HG03457 (cell line): ENCODE results near the gene DMRT1.

ENCODE experiments used
- ATAC-seq: cut with Tn5 transposase; IDR thresholded peaks from one replicate; pipeline ENCODE4 v1.9.1; 2021; ENCODE audit warnings: moderate number of reproducible peaks; ENCODE audit not compliant: unreplicated experiment

Gene DMRT1

DNA sequence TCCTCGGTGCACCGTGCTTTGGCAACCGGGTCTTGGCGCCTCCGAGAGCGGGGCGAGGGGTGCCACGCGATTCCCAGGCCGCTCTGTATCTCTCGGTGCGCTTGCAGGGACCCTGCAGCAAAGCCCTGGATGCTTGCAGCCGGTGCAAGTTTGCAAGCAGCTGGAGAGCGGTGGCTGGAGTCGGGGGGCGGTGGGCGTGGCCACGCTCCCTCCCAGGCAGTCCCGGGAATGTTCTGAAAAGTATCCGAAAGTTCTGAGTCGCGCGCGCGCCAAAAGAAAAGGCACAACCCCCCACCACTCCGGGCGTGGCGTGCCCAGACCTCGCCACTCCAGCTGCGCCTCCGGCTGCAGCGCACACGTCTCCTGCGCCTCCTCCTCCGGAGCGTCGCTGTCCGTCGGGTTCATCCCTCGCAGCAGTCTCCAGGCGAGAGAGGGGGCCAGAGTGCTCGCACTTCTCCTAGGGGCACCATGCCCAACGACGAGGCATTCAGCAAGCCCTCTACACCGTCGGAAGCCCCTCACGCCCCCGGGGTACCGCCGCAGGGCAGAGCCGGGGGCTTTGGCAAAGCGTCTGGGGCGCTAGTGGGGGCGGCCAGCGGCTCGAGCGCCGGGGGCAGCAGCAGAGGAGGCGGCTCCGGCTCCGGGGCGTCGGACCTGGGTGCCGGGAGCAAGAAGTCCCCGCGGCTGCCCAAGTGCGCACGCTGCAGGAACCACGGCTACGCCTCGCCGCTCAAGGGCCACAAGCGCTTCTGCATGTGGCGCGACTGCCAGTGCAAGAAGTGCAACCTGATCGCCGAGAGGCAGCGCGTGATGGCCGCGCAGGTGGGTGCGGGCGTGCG is at the start of gene DMRT1:
TSS of gene DMRT1 (plus strand) at position 327 of the 839 bp plus-strand sequence. CDS start at position 469, 142 bp downstream.
- no peak for ATAC-seq

DNA sequence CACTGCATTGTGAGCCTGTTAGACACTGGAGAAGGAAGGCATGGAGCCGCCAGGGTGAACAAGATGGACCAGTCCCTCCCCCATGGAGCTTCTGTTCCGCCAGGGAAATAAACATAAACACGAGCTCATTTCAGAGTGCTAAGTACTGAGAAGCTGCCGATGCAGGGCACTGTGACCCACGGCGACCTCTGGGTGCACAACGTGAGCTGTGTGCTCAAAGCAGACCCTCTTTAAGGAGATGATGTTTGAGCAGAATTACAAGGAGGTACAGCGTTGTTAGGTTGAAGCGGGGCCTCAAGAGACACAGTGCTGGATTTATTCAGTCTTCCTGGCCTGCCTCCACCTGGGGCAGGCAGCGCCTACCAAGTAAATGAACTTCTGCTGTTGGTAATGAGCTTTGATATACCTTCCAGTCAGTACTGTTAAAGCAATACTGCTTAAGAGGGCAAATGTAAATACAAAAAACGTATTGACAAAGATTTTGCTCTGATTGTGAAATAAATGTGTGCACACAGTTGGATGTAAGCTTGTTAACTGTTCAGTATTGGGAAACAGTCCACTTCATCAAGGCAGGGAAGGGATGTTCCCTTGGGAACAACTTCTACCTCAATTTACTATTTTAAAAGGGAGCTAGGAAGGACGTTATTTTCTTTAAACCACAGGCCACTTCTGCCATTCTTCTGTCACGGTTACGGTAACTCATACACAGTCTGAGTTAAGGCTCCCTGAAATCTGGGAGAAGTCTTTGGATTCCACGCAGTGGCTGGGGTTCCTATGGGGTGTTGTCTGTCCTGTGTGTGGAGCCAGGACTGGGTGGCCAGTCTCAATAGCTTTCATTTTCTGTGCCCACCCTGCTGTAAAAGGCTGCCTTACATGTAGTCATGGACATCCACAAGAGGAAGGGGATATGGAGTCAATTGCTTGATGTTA is 48.9 kb upstream of the DMRT1 start:
- ATAC-seq: no peak

DNA sequence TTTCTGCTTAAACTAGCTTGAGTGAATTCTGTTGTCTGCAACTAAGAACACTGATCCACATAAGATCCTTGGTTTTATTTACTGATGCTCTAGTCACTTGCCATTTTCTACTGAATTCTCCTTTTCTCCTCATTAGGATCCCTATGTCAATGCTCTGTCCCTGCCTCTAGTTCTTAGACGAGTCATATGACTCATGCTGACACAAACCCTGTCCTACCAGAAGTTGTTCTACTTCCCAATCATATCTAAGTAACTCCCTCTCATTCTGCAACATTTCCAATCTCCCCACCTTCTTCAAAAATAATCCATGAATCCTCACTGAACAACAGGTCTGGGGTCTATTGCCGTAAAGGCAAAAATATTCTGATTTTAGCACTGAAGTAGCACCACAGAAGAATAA is 47.1 kb upstream of the DMRT1 start:
- no peak for ATAC-seq

DNA sequence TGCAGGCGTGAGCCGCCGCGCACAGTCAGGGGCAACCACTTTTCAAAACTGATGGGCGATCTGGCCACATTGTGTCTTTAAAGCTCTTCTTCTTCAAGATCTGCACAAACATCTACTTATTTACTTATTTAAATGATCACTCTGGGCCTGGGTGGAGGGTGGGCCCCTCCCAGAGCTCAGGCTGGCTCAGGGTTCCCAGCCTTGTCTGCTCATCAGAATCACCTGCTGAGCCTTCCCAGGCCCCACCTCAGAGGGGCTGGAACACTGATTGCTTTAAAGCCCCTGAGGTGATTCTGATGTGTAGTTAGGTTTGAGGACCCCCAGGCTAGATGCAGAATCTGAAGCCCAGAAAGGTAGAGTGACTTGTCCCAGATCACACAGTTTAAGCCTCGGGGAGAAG is 45.6 kb upstream of the DMRT1 start:
- no peak for ATAC-seq

DNA sequence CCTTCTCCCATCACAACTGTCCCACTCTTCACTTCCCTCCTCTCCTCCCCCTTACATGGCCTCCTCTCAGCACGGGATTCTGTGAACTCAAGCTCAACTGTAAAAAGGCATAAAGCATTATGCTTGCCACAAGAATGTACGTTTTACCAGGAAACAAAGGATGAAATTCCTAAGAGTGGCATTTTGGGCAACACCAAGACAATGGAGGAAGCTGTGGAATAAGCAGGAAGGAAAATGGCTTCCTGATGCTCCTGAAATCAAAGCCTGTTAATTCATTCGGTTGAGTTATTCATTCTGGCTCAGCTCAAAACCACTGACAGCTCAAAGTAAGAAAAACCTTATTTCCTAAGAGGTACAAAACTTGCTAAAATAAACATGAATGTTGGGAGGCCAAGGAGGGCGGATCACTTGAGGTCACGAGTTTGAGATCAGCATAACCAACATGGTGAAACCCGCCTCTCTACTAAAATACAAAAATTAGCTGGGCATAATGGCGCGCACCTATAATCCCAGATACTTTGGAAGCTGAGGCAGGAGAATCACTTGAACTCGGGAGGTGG is 40.8 kb upstream of the DMRT1 start:
- ATAC-seq: no peak

DNA sequence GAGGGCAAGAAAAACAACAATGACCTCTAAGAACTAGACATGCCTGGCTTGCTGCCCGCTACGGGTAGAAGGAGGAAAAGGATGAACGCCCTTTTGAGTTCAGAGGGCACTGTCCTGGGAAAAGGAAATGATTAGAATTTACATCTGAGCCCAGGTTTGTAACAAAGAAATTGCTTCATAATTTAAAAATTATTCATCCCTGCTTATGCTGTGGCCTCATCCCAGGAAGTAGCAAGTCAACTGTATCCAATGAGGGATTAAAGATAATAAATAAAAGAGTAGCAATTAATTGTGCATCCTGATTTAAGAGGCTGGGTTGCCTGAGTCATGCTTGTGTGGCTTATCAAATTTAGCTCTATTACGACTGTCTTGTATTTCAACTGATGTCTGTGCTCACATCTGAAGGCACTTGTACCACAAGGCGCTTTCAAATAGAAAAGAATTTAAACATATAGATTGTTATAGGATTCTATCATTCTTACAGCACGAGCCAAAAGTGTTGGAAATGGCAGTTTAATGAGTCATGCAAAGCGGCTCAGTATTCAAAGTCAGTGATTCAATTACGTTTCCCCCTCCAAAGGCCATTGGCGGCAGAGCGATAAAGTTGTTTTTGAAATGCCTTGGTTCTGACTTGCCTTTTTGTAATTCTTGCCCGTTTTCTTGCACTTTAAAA is 40.0 kb upstream of the DMRT1 start:
- no peak for ATAC-seq

DNA sequence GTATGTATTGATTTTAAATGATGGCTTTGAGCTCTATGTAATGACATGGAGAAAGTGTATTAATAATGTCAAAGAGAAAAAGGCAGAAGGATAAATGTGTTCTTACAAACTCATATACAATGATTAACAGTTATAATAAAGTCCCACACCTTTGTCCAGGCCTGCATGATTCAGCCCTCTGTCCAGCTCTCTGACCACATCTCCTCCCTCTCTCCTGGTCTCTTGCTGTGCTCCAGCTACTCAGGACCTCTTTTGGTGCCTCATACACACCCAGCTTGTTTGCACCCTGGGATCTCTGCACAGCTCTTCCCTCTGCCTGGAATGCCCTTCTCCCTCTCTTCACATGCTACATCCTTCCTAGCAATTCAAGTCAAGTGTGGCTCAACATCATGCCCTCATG is 37.5 kb upstream of the DMRT1 start:
- no peak for ATAC-seq

DNA sequence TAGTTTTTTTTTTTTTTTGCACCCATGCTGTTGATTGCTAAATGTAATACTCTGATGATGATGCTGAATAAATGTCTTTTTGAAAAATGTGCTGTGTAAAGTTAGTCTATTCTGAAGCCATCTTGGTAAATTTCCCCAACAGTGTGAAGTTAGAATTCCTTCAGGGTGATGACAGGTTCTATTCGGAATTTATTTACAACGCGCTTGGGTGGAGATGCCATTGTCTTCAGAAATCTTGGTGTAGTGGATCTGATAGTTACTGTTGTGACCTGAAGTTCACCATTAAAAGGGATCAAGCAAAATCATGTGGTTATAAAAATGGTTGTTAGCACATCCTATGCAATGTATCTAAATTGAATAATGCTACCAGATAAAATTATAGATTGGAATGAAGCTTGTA is 36.3 kb upstream of the DMRT1 start:
- ATAC-seq: no peak

DNA sequence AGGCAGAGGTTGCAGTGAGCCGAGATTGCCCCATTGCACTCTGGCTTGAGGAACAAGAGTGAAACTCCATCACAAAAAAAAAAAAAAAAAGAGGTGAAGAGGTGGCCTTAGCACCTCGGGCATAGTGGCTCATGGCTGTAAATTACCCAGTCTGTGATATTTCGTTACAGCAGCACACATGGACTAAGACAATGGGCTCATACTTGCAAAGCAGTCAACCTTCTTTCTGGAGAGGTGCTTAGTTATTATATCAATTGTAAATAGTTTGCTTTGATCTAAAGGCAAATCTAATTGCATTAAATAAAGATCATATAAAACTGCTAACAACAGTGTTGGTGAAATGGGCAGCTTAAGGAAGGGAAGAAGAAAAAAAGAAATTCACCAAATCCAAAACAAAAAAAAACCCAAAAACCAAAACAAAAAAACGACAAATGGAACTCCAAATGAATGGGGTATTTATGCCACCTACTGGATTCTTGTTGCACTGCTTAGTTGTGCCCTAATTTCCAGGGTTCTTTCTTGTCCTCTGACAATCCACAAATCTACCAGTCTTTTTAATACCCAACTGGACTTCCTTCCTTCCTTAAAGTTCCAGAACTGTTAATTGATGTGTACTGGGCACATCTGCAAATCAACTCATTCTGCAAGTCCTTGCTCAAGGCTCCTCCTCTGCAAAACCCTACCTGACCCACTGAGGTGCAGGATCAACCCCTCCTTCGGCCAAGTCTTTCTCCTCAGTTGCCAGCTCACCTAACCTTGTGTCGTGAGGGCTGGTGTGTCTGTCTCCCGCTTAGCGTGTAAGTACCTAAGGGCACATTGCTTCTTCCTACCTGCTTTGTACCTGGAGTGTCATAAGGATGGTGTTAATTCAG is 35.0 kb upstream of the DMRT1 start:
- no peak for ATAC-seq

DNA sequence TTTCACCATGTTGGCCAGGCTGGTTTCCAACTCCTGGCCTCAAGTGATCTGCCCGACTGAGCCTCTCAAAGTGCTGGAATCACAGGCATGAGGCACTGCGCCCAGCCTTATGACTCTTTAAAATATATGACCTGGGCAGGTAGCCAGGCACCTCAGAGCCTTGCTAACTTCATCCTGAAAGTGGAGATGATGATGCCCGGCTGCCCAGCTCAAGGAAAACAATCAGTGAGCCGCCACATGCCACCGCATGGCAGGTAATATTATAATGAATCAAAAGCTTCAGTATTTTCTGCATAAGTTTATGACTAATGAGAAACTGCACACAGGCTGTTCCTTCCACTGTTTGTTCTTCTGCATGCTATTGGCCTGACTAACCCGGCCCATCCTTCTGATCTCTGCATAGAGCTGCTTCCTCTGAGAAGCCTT is 30.4 kb upstream of the DMRT1 start:
- no peak for ATAC-seq

DNA sequence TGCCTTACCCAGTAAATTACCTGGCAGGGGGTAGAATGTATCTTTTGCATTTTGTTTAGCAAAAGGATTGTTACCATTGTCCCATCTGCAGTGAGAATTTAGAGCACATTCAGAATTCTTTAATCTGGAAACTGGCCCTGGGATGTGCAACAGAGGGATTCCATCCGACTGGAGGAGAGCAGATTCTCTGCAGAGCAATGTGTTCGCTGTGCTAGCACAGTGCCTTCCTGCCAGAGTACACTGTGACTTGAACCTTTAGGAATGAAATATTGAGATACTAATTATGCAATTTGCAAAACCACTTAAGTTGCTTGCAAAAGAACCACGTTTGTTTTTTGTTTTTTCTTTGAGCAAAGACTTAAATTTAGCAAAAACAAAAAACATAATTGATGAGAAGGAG is 22.5 kb upstream of the DMRT1 start:
- ATAC-seq: no peak

DNA sequence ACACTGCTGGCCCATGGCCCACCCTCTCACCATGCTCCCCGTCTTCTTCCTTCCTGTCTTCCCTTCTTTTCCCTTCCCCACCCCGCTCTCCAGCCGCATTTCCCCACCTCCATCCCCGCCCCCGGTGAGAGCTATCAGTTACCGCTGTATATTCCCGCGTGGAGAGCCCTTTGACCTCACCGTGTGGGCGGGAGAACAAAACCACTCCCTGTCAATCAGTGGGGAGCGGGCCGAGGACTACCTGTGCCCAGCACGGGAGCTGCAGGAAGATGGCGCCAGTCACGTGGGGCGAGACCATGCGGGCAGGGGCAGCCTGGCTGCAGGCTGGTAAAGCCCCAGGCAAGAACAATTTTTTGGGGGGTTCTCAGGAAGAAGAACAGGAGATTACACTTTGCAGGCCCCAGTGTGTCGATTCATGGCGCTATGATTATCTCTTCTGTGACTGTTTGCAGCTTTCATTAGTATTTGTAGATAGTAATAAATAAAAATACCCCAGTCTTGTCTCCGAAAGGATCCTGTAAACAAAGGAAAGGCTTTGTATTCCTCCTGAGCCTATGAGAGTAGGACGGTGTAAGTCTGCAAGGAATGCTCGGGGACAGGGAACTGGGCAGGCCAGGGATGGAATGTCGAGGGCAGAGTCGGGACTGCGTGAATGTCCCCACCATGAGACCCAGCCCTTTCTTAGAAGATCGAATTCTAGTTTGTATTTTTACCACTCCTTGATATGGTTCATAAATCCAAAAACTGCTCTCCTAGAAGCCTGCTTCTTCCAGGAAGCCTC is 14.8 kb upstream of the DMRT1 start:
- no peak for ATAC-seq

DNA sequence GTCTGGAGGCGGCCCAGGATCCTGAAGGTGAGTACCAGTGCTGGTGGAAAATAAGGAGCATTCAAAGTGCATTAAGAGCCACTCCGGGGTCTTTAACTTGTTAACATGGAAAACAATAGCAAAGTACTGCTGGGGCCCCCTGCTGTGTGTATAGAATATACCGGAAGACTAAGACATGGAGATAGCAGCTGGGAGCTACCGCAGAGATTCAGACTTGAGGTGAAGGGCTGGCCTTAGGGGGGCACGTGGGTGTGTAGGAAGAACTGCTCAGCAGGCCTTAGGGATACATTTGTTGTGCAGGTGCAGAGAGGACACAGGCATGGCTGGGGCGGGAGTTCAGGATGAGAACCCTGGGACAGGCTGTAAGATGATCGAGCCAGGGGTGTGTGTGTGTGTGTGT is 1.2 kb upstream of the DMRT1 start:
- no peak for ATAC-seq

DNA sequence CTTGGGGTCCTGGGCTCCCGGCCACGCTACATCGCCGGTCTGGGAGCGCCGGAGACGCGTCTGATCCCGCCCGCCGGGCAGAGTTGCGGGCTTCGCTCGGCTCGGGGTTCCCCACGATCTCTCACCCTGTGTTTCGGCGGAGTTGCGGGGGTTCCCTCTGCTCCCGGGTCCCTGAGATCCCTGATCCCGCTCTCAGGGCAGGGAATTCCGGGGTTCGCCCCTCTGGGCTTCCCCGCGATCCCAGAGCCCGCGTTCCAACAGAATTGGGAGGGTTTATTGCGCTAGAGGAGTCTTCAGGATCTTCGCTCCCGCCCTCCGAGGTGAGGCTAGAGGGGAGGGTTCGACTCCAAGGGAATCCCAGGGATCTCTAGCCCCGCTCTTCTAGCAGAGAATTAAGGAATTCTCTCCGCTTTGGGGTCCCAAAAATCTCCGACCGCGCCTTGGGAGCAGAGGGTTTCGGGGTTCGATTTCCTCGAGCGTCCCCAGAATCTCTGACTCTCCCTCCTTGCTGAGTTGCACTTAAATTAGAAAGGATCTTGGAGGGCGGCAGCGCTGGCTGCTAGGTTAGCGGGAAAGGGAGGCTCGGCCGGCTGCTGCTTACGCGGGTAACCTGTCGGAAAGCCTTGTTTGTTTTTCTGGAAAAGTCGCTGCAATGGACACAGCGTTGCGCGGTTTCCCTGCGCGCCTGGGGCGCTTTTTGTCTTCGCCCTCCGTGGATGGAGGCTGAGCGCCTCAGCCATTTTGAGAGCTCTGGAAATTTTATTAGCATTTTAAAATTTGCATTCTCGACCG is 1.3 kb downstream of the DMRT1 start:
- ATAC-seq: no peak

DNA sequence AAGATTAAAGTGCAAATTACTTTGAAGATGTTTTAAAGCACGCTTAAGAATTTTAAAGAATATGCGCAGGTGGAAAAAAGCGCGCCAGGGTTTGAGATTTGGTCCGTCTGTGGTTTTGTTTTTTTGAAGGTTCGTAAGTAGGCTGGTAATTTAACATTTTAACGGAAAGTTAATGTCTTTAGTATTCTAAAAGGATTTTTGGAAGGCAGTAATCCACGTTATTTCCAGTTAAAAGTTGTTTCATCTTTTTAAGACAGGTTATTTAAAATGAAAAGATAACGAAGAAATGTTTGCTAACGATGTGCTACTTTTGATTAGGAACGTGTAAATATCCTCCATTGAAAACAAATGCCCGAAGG is 1.9 kb downstream of the DMRT1 start:
- no peak for ATAC-seq

DNA sequence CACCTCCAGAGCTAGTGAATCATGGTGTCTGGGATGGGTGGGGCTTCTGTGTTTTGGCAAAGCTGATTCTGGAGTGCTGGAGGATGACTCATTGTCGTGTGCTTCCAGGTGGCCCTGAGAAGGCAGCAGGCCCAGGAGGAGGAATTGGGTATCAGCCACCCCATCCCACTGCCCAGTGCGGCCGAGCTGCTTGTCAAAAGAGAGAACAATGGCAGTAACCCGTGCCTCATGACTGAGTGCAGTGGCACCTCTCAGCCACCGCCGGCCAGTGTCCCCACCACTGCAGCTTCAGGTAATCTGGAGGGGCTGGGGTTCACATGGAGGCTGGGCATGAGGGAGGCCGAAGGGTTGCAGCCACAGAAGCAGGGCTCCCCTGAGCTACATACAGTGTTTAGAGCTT is 5.4 kb downstream of the DMRT1 start:
- no peak for ATAC-seq

DNA sequence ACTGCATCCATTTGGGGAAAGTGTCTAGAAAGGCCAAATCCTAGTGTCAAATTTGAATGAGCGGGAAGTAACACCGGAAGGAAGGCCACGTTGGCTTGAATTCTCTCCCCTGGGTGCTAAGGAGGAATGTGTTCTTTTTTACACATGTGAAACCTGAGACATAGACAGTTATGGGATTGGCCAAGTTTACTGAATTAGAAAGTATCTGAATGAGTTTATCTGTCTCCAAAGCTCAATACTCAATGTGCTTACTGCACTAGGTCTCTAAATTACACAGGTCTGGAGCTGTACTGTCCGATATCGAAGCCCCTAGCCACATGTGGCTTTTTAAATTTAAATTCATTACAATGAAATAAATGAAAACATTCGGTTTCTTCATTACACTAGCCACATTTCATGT is 6.0 kb downstream of the DMRT1 start:
- ATAC-seq: no peak

DNA sequence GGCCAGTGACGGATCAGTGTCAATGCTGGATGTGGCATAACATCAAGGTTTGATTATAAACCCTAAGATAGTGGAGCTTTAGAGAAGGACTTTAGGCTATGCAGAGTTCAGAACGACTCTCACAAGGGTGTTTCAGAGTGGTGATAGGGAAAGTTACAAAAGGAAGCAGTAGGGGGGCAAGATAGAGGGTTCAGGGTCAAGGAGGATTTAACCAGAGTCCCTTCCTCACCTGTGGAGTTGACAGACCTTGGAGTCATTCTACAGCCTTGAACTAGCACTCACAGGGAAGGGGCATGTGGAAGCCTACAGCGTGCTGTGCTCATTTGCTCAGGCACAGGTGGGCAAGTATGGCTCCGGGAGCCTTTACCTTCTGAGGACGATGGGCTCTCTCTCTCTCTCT is 7.9 kb downstream of the DMRT1 start:
- ATAC-seq: no peak

DNA sequence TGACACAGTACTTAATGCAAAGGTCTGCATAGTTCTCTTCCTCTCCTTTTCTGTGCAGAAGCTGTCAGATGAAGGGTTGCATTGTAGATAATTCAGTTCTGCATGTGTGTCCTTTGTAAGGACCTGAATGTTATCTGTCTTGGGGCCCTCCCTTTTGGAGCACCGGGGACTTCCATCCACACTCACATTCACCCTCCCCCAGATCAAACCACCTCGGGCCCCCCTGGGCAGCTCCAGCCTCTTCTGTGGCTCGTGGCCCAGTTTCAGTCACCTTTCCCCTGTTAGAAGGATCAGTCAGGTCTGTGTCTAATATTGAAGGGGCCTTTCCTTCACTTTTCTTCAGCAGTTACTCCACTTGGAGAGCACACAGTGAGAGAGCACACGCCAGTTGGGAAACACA is 11.0 kb downstream of the DMRT1 start:
- ATAC-seq: no peak
